T-helper 1 cell treated with Interleukin-12 subunit alpha and Interleukin-12 subunit beta and Interleukin-4 antibody, amounts not matched to agents 30 ng/mL and 1 ng/mL, for 36 hours (primary cell): ENCODE results near the gene SLC5A11. TPM values are rescaled to one million over a fixed set of nuclear protein-coding genes. Genes with fewer than 3 reads are reported as not detected.

Experiments used
- intact Hi-C: fragments of 100-400 bp; cut with micrococcal nuclease; formaldehyde crosslinking; loops from one replicate; pipeline ENCODE4 v1.15.1; 2024
- total RNA-seq: library from RNA; stranded (reverse); gene quantifications from 2 replicates; pipeline ENCODE4 v1.2.3, GENCODE V29; 2022

The SLC5A11 gene
- total RNA-seq, 1 donor from 2014 or later, result not detected

- intact Hi-C loops, result no loop called here
These were observed 69.8 kb downstream of the SLC5A11 start for GRCh38 chr16:24915576-24915975.

GRCh38 chr16:24917236-24917635 lies 71.5 kb downstream of the SLC5A11 start:
- intact Hi-C loops, result no loop called here

GRCh38 chr16:24917891-24918290 lies 72.1 kb downstream of the SLC5A11 start:
- intact Hi-C loops, result no loop called here

- intact Hi-C loops, result no loop called here
These were observed 72.9 kb downstream of the SLC5A11 start for GRCh38 chr16:24918641-24919040.

GRCh38 chr16:24919536-24919935 lies 73.8 kb downstream of the SLC5A11 start:
- intact Hi-C loops, result no loop called here

- intact Hi-C loops, result no loop called here
These were observed 74.8 kb downstream of the SLC5A11 start for GRCh38 chr16:24920568-24920967.

- intact Hi-C loops, result no loop called here
These were observed 75.5 kb downstream of the SLC5A11 start for GRCh38 chr16:24921229-24921628.

- intact Hi-C loops, result no loop called here
These were observed 79.4 kb downstream of the SLC5A11 start for GRCh38 chr16:24925163-24925562.

GRCh38 chr16:24929409-24929808 lies 83.6 kb downstream of the SLC5A11 start:
- intact Hi-C loops, result no loop called here

- intact Hi-C loops, result no loop called here
These were observed 84.7 kb downstream of the SLC5A11 start for GRCh38 chr16:24930440-24930839.

GRCh38 chr16:24931091-24931490 lies 85.3 kb downstream of the SLC5A11 start:
- intact Hi-C loops, result no loop called here

- intact Hi-C loops, result no loop called here
These were observed 89.6 kb downstream of the SLC5A11 start for GRCh38 chr16:24935336-24935735.

- intact Hi-C loops, result no loop called here
These were observed 90.4 kb downstream of the SLC5A11 start for GRCh38 chr16:24936151-24936550.

- intact Hi-C loops, result no loop called here
These were observed 93.5 kb downstream of the SLC5A11 start for GRCh38 chr16:24939224-24939623.

- intact Hi-C loops, result no loop called here
These were observed 94.0 kb downstream of the SLC5A11 start for GRCh38 chr16:24939738-24940137.

GRCh38 chr16:24943471-24943870 lies 97.7 kb downstream of the SLC5A11 start:
- intact Hi-C loops, result no loop called here

- intact Hi-C loops, result no loop called here
These were observed 98.4 kb downstream of the SLC5A11 start for GRCh38 chr16:24944206-24944605.

GRCh38 chr16:24946155-24946554 lies 100.4 kb downstream of the SLC5A11 start:
- intact Hi-C loops, result no loop called here

- intact Hi-C loops, result loop anchor here (5.0 kb wide), 1 partner anchor 67 kb away; the partner anchor contains the start of gene ARHGAP17
These were observed 104.5 kb downstream of the SLC5A11 start for GRCh38 chr16:24950275-24950674.

- intact Hi-C loops, result loop anchor here (5.0 kb wide), 1 partner anchor 64 kb away; the partner anchor contains the start of gene ARHGAP17
These were observed 107.5 kb downstream of the SLC5A11 start for GRCh38 chr16:24953306-24953705.

- intact Hi-C loops, result loop anchor here (5.0 kb wide), 1 partner anchor 64 kb away; the partner anchor contains the start of gene ARHGAP17
These were observed 108.0 kb downstream of the SLC5A11 start for GRCh38 chr16:24953721-24954120.

GRCh38 chr16:24954137-24954536 lies 108.4 kb downstream of the SLC5A11 start:
- intact Hi-C loops, result loop anchor here (5.0 kb wide), 1 partner anchor 63 kb away; the partner anchor contains the start of gene ARHGAP17

- intact Hi-C loops, result no loop called here
These were observed 110.4 kb downstream of the SLC5A11 start for GRCh38 chr16:24955975-24956731.
